ENCODE results near the gene RFC1.
"Not testable (repeated sequence)": the region's sequence is repeated elsewhere in the genome, so short reads cannot be mapped to it uniquely, and the experiment has no call there.

The RFC1 gene

DNA sequence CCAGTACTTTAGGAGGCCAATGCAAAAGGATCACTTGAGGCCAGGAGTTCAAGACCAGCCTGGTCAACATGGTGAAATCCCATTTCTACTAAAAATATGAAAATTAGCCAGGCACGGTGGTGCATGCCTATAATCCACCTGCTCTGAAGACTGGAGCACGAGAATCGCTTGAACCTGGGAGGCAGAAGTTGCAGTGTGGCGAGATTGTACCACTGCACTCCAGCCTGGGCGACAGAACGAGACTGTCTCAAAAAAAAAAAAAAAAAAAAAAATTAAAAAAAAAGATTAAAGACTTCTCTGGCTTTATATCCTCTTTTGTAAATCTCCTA lies 13.0 kb downstream of the RFC1 start:
- not testable (repeated sequence) for DNase-seq

GRCh38 chr4:39349326-39349725 lies 16.8 kb downstream of the RFC1 start:
- DNase-seq = no peak

- DNase-seq = no peak
Measured at GRCh38 chr4:39348371-39349315, 17.5 kb downstream of the RFC1 start.

DNA sequence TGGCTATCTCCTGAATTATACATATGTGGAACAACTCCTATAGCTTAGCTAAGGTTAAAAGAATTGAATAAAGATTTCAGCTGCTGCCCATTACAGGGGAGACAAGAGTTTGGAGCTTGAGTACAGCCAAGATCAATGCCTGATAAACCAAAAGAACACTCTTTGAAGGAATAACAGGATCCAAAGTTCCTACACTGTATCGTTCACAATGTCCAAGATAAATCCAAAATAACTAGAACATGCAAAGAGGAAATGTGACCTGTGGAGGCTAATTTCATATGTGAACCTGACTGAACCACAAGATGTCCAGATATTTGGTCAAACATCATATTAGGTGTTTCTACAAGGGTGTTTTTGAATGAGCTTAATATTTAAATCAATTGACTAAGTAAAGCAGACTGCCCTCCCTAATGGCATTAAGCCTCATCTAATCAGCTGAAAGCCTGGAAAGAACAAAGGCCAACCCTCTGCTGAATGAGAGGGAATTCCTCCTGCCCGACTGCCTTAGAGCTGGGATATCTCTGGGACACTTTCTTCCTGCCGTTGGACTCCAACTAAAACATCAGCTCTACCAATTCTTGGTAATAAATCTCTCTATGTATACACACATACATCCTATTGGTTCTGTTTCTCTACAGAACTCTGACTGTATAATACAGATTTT lies 19.2 kb downstream of the RFC1 start:
- DNase-seq = no peak

DNA sequence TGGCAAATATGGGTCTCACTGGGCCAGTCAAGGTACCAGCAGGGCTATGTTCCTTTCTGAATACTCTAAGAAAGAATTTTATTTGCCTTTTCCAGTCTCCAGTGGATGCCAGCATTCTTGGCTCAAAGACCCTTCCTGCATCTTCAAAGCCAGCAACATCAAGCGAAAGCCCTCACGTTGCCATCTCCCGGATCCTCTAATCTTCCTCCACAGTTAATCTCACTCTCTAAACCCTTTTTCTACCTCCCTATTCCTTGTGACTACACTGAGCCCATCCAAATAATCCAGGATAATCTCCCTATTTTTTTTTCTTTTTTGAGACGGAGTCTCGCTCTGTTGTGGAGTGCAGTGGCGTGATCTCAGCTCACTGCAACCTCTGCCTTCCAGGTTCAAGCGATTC lies 23.4 kb downstream of the RFC1 start:
- DNase-seq = no peak

DNA sequence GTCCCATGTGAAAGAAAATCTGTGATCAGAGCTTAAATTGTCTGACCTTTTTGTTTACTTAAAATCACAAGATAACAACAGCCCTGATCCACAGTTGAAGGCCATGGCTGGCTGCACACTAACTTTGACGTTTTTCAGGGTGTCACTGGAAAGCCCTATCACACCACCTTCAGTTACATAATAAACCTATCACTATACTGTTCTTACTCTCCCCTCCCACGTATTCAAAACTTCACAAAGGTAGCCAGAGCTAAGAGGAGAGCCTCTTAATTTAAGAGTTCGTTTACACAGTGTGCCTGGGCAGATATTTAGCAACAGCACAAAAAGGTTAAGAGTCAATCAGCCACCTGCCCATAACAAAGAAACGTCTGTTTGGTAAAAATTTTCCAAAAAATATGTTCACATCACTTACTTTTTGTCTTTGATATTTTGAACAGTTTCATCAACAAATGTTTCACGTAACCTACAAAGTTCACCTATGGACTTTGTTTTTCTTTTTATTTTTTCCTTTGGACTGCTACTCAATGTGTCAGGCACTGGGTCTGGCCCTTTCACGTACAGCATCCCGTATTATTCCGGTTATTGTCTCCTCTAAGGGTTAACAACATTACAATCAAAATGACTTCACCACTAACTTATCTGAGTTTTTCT lies 25.0 kb downstream of the RFC1 start:
- DNase-seq = no peak

- DNase-seq = no peak
Measured at GRCh38 chr4:39339968-39340367, 26.2 kb downstream of the RFC1 start.

DNA sequence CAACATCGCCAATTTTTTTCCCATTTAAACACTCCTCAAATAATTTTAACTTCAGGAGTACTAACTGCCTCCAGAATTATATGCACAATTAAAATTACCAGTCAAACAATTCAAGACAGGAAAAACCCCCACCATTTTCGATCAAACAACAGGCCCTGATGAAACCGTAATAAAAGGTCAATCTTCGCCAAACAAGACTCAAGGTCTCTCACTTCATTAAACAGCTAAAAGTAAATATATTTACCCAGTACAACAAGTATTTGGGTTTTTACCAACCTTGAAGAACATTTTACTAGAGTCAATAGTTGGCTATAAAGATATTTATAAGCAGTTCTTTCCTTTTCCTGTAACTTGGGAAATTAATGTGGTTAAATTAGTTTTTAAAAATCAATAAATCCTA lies 28.3 kb downstream of the RFC1 start:
- DNase-seq = no peak

DNA sequence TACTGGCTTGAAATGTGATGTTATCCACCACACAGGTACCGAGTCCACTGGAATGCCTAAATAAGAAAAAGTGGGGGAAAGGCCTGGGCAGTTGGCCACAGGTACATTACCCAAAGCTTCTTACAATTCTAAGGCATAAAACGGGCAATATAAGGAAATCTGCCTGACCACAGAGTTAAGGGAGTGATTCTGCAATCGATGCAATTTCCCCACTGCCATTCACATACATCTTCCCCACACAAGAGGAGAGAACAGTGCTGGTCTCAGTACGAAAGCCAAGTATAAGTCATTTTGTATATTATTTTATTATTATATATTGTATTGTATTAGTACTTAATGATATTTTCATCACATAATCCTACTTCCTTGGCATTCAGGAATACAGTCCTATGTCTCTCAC lies 30.6 kb downstream of the RFC1 start:
- no peak for DNase-seq

GRCh38 chr4:39331191-39331590 lies 35.0 kb downstream of the RFC1 start:
- no peak for DNase-seq

DNA sequence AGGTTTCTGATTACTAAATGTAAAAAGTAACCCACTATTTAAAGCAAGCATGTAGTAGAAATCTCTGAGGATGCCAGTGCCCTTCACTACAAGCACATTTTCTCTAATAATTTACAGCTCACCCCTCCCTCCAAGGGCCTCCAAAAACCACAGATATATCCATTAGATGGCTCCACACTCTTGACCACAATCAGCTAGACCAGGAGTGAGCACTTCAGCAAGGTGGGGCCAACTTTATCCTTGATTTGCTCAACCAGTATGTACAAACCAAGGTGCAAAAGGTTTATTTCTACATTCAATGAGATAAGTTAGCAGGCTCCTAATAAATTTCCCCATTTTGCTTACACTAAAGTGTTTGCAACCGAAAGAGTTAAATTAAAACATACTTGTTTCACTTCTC lies 35.8 kb downstream of the RFC1 start:
- DNase-seq = no peak

- DNase-seq = no peak
Measured at GRCh38 chr4:39326468-39326977, 39.6 kb downstream of the RFC1 start.

- DNase-seq = no peak
Measured at GRCh38 chr4:39324897-39325613, 41.1 kb downstream of the RFC1 start.

- DNase-seq = no peak
Measured at GRCh38 chr4:39324446-39324845, 41.7 kb downstream of the RFC1 start.

DNA sequence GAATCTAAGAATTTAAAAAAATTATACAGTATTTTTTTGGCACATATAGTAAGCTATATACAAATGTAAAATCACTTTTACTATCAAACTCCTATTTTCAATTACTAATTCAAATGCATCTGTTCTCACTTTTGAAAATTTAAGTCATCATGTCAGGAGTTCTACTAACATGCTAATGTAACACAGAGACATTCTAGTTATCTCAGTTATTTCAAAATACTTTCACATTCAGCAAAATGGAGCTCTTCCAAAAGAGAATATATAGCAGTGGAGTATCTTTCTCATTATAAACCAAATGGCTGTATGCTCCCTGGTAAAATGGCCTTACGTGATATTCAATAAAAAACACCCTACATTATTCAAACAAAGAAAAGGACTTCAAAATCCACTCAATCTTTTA lies 42.3 kb downstream of the RFC1 start:
- no peak for DNase-seq

DNA sequence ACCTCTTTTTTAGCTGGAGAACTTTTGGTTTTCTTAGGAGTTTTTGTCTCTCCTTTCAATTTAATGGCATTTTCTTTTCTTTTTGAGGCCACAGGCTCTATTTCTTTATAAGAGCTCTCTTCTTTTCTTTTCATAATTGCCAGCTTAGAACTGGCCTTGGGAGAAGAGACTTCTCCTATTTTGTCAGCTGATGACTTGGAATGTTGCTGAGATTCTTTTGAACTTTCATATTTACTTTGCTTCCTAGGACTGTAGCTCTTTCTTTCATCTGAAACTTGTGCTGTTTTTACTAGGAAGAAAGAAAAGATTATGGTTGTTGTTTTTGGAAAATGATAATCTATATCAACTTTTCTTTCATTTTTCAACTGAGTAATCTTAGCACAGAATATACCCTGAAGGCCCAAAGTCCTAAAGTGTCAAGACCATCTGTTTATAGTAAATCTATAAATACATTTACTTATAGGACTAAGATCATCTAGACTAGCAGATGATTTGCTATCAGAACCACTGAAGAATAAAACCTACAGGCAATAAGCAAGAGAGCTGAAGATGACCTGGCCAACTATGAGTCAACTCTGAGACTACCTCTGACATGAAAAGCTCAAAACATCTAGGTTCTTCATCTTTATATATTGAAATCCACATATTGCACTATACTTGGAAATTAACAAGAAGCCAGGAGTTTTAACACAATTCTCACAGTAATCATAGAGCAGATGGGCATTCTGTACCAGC lies 45.6 kb downstream of the RFC1 start:
- DNase-seq = no peak

DNA sequence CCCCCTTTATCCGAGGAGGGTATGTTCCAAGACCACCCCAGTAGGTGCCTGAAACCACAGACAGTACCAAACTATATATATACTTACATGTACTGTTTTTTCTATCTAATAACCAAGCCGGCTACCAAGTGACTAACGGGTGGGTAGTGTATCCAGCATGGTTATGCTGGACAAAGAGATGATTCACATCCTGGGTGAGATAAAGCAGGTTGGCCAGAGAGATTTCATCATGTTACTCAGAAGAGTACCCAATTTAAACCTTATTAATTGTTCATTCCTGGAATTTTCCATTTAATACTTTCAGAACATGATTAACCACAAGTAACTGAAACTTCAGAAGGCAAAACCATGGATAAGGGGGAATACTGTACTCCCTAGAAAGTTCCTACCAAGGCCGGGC lies 46.5 kb downstream of the RFC1 start:
- no peak for DNase-seq

DNA sequence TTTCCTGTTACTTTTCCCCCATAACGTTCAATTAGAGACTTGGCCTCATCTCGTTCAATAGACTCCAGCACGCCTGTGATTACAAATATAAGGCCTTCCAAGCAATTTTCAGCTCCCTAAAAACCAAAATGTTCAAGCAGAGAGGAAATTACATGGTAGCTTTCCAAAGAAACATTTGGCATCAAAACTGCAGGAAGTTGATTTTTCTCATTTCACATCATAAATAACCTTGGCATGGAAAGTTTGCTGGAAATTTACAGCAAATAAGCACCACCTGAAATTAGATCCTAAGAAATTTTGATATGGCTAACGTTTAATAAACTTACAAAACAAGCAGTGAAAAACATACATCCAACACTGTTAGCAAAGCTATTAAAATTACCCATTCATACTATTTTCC lies 53.3 kb downstream of the RFC1 start:
- no peak for DNase-seq

DNA sequence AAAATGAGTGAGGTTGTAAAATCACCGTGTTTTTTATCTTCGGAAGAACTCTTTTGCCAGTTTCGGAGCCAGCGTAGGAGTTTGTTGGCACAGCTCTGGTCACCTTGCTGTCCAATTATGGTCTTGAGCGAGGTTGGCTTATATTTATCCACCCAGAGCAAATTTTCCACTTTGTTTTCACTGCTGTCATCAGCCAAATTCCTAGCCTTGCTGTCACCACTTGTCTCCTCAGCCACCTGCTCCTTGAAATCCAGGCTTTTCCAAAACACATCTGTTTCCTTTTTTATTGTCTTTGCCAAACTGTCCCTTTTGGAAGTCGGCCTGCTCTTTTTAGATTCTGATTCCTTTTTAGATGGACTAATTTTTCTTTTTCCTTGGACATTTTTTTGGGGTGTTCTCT lies 57.6 kb downstream of the RFC1 start:
- DNase-seq = no peak

- no peak for DNase-seq
Measured at GRCh38 chr4:39305912-39306677, 60.1 kb downstream of the RFC1 start.

DNA sequence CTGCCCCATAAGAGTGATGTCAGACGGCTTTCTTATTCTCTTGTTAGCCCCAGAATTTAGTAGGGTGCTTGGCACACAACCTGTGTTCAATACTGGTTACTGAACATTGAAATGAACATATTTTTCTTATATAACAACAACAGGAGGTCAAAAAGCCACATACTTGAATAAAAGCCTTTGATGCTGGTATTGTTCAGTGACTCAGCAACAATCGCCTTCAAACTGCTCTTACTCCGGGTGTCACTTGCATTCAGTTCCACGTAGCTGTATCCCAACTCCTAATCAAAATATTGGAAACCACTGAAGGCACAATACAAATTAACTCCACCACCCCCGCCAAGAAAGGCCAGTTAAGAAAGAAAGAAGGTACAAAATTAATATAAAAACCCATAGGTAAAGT lies 61.5 kb downstream of the RFC1 start:
- DNase-seq = no peak

DNA sequence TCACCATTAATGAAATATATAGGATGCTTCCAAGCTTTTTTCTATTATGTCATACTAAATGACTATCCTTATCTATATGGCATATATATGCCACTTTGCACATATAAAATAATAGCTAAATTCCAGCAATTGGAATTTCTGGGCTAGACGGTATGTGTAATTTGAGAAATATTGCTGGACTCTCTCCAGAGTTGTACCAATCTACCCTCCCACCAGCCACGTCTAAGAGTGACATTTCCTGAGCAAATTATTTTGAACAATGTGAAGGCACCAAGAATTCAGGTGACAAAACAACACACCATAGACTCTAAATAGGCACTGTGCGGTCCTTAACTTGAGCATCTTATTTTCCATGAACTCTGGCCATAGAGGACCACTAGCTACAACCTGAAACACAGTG lies 62.3 kb downstream of the RFC1 start:
- DNase-seq = no peak
